ENCODE measurements around the gene TRABD.

TRABD gene

GRCh38 chr22:50171319-50171964, 14.3 kb upstream of the TRABD start:
- no peak for DNase-seq
- in situ Hi-C loops (cut with HindIII; ENCODE audit: low pct_ligation_motif_present, low pct_unique_long_range_greater_than_20kb, low sequenced_read_pairs), result no loop called here

- in situ Hi-C loops (cut with HindIII; ENCODE audit: low pct_ligation_motif_present, low pct_unique_long_range_greater_than_20kb, low sequenced_read_pairs), result no loop called here
- no peak for DNase-seq
Observed at GRCh38 chr22:50171965-50172421, 13.7 kb upstream of the TRABD start.

GRCh38 chr22:50173311-50173982, 12.3 kb upstream of the TRABD start:
- no peak for DNase-seq
- in situ Hi-C loops (cut with HindIII; ENCODE audit: low pct_ligation_motif_present, low pct_unique_long_range_greater_than_20kb, low sequenced_read_pairs), result no loop called here

GRCh38 chr22:50173983-50174355, 11.7 kb upstream of the TRABD start:
- no peak for DNase-seq
- in situ Hi-C loops (cut with HindIII; ENCODE audit: low pct_ligation_motif_present, low pct_unique_long_range_greater_than_20kb, low sequenced_read_pairs), result no loop called here

GRCh38 chr22:50174382-50175190, 11.1 kb upstream of the TRABD start:
- in situ Hi-C loops (cut with HindIII; ENCODE audit: low pct_ligation_motif_present, low pct_unique_long_range_greater_than_20kb, low sequenced_read_pairs), result no loop called here
- DNase-seq, result no peak

- no peak for DNase-seq
- in situ Hi-C loops (cut with HindIII; ENCODE audit: low pct_ligation_motif_present, low pct_unique_long_range_greater_than_20kb, low sequenced_read_pairs), result no loop called here
Observed at GRCh38 chr22:50175191-50175461, 10.6 kb upstream of the TRABD start.

- in situ Hi-C loops (cut with HindIII; ENCODE audit: low pct_ligation_motif_present, low pct_unique_long_range_greater_than_20kb, low sequenced_read_pairs), result no loop called here
Observed at GRCh38 chr22:50175921-50176849, 9.5 kb upstream of the TRABD start.

GRCh38 chr22:50176850-50177536, 8.7 kb upstream of the TRABD start:
- in situ Hi-C loops (cut with HindIII; ENCODE audit: low pct_ligation_motif_present, low pct_unique_long_range_greater_than_20kb, low sequenced_read_pairs), result no loop called here
- no peak for DNase-seq

More at GRCh38 chr22:50175921-50176849, 9.5 kb upstream of the TRABD start:
- no peak for DNase-seq

GRCh38 chr22:50177537-50178470, 7.9 kb upstream of the TRABD start:
- no peak for DNase-seq
- in situ Hi-C loops (cut with HindIII; ENCODE audit: low pct_ligation_motif_present, low pct_unique_long_range_greater_than_20kb, low sequenced_read_pairs), result no loop called here

- in situ Hi-C loops (cut with HindIII; ENCODE audit: low pct_ligation_motif_present, low pct_unique_long_range_greater_than_20kb, low sequenced_read_pairs), result no loop called here
- DNase-seq, result no peak
Observed at GRCh38 chr22:50178471-50178864, 7.2 kb upstream of the TRABD start.

GRCh38 chr22:50178871-50179869, 6.5 kb upstream of the TRABD start:
- no peak for DNase-seq
- in situ Hi-C loops (cut with HindIII; ENCODE audit: low pct_ligation_motif_present, low pct_unique_long_range_greater_than_20kb, low sequenced_read_pairs), result no loop called here

GRCh38 chr22:50179937-50180726, 5.6 kb upstream of the TRABD start:
- no peak for DNase-seq
- in situ Hi-C loops (cut with HindIII; ENCODE audit: low pct_ligation_motif_present, low pct_unique_long_range_greater_than_20kb, low sequenced_read_pairs), result no loop called here

GRCh38 chr22:50180727-50181521, 4.8 kb upstream of the TRABD start:
- in situ Hi-C loops (cut with HindIII; ENCODE audit: low pct_ligation_motif_present, low pct_unique_long_range_greater_than_20kb, low sequenced_read_pairs), result no loop called here
- no peak for DNase-seq

- in situ Hi-C loops (cut with HindIII; ENCODE audit: low pct_ligation_motif_present, low pct_unique_long_range_greater_than_20kb, low sequenced_read_pairs), result no loop called here
- no peak for DNase-seq
Observed at GRCh38 chr22:50182176-50183081, 3.3 kb upstream of the TRABD start.

Data from ACHN (cell line).